H1 (cell line): Measurements from ENCODE around the gene AFAP1L1. TPM values are rescaled to one million over a fixed set of nuclear protein-coding genes. Genes with fewer than 3 reads are reported as not detected.

Experiments used
- NRF1 ChIP-seq: IDR thresholded peaks from 2 replicates; pipeline ENCODE4 v1.6.1; 2011; ENCODE audit warnings: mild to moderate bottlenecking, low read depth, low read length, improper control_type of control experiment
- POLR2A ChIP-seq, 2 experiments: IDR thresholded peaks; 1 replicate in 1 of 2; 2 replicates in 1 of 2; pipeline ENCODE4 v1.6.1; 2011; ENCODE audit warnings: low read depth in 2 of 2, low read length in 2 of 2, mild to moderate bottlenecking in 2 of 2; ENCODE audit errors: control extremely low read depth in 1 of 2
- SUZ12 ChIP-seq: fragments of 200-600 bp; sonication (generic); IDR thresholded peaks from 2 replicates; pipeline ENCODE4 v1.6.1; 2012; ENCODE audit warnings: mild to moderate bottlenecking, inconsistent platforms, low read length, moderate library complexity, mixed read lengths
- YY1 ChIP-seq: IDR thresholded peaks from 2 replicates; pipeline ENCODE4 v1.6.1; 2011; ENCODE audit warnings: low read depth, mild to moderate bottlenecking, low read length
- polyA plus RNA-seq, 7 experiments: library from polyadenylated mRNA; depleted of rRNA in 3 of 7; stranded (reverse) in 5 of 7; unstranded in 2 of 7; fragments of >200 nt in 5 of 7; fragments of 200-250 nt in 2 of 7; gene quantifications; 1 replicate in 5 of 7; 2 replicates in 1 of 7; 4 replicates in 1 of 7; pipeline versions ENCODE4 v1.2.1 to v1.2.3, GENCODE V29; 2011 to 2013; ENCODE audit warnings: missing spikeins in 2 of 7, mixed read lengths in 2 of 7
- total RNA-seq: library from RNA; stranded (reverse); fragmentation: NEBNext Ultra II Directional; extraction: Animal tissue kit (Norgen Biotek cat#: 25700); gene quantifications from 2 replicates; pipeline ENCODE4 v1.2.1, GENCODE V29; 2021
- TF ChIP-seq, protein P1 (sequence below): fragments of 300-600 bp; sonication (generic); IDR thresholded peaks from 2 replicates; pipeline ENCODE4 v1.7.1; 2012; ENCODE audit warnings: low read length, moderate library complexity, mild to moderate bottlenecking, inconsistent platforms; ENCODE audit not compliant: insufficient replicate concordance

Gene AFAP1L1
- total and polyA plus RNA-seq, 2 of the 8 experiments (the other 6 are each of a cell fraction or from before 2014, with no cell fraction given), result 0.79 to 4.7 TPM

DNA sequence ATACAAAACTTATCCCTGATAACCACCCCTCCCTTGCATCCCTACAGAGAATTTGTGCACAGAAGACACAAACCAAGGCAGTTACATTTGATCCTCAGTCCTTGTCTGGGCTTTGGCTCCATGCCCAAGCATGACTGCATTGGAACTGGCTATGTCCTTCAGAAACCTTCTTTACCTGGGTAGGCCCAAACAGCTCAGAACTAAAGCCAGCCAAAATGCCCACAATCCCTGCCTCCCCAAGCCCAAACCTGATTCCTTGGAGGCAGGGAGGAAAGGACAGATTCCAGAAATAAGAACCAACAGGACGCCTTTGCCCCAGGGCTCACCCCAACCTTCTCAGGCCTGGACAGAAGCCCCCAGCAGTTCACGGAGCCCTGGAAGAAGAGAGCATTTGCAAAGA, 99.2 kb downstream of the AFAP1L1 start (continued):
- TF ChIP-seq POLR2A (IDR thresholded peaks at IDR 0.05; ENCODE audit: control extremely low read depth in 1 of 2, low read depth in 2 of 2, low read length in 2 of 2) (no peak), NRF1 (no peak), SUZ12 (no peak), YY1 (no peak)
- TF ChIP-seq, protein P1, sequence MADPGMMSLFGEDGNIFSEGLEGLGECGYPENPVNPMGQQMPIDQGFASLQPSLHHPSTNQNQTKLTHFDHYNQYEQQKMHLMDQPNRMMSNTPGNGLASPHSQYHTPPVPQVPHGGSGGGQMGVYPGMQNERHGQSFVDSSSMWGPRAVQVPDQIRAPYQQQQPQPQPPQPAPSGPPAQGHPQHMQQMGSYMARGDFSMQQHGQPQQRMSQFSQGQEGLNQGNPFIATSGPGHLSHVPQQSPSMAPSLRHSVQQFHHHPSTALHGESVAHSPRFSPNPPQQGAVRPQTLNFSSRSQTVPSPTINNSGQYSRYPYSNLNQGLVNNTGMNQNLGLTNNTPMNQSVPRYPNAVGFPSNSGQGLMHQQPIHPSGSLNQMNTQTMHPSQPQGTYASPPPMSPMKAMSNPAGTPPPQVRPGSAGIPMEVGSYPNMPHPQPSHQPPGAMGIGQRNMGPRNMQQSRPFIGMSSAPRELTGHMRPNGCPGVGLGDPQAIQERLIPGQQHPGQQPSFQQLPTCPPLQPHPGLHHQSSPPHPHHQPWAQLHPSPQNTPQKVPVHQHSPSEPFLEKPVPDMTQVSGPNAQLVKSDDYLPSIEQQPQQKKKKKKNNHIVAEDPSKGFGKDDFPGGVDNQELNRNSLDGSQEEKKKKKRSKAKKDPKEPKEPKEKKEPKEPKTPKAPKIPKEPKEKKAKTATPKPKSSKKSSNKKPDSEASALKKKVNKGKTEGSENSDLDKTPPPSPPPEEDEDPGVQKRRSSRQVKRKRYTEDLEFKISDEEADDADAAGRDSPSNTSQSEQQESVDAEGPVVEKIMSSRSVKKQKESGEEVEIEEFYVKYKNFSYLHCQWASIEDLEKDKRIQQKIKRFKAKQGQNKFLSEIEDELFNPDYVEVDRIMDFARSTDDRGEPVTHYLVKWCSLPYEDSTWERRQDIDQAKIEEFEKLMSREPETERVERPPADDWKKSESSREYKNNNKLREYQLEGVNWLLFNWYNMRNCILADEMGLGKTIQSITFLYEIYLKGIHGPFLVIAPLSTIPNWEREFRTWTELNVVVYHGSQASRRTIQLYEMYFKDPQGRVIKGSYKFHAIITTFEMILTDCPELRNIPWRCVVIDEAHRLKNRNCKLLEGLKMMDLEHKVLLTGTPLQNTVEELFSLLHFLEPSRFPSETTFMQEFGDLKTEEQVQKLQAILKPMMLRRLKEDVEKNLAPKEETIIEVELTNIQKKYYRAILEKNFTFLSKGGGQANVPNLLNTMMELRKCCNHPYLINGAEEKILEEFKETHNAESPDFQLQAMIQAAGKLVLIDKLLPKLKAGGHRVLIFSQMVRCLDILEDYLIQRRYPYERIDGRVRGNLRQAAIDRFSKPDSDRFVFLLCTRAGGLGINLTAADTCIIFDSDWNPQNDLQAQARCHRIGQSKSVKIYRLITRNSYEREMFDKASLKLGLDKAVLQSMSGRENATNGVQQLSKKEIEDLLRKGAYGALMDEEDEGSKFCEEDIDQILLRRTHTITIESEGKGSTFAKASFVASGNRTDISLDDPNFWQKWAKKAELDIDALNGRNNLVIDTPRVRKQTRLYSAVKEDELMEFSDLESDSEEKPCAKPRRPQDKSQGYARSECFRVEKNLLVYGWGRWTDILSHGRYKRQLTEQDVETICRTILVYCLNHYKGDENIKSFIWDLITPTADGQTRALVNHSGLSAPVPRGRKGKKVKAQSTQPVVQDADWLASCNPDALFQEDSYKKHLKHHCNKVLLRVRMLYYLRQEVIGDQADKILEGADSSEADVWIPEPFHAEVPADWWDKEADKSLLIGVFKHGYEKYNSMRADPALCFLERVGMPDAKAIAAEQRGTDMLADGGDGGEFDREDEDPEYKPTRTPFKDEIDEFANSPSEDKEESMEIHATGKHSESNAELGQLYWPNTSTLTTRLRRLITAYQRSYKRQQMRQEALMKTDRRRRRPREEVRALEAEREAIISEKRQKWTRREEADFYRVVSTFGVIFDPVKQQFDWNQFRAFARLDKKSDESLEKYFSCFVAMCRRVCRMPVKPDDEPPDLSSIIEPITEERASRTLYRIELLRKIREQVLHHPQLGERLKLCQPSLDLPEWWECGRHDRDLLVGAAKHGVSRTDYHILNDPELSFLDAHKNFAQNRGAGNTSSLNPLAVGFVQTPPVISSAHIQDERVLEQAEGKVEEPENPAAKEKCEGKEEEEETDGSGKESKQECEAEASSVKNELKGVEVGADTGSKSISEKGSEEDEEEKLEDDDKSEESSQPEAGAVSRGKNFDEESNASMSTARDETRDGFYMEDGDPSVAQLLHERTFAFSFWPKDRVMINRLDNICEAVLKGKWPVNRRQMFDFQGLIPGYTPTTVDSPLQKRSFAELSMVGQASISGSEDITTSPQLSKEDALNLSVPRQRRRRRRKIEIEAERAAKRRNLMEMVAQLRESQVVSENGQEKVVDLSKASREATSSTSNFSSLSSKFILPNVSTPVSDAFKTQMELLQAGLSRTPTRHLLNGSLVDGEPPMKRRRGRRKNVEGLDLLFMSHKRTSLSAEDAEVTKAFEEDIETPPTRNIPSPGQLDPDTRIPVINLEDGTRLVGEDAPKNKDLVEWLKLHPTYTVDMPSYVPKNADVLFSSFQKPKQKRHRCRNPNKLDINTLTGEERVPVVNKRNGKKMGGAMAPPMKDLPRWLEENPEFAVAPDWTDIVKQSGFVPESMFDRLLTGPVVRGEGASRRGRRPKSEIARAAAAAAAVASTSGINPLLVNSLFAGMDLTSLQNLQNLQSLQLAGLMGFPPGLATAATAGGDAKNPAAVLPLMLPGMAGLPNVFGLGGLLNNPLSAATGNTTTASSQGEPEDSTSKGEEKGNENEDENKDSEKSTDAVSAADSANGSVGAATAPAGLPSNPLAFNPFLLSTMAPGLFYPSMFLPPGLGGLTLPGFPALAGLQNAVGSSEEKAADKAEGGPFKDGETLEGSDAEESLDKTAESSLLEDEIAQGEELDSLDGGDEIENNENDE, result no peak
- TF ChIP-seq, all 59 proteins: peak for 0
